SK-N-SH treated with all-trans-retinoic acid at 6 μM for 48 hours (cell line): ENCODE data around the gene STRA8.

Experiments used
- CSDC2 ChIP-seq: fragments of 250-450 bp; sonication (Bioruptor Pico); IDR thresholded peaks from 2 replicates; pipeline ENCODE4 v1.5.0; 2020; ENCODE audit warnings: mild to moderate bottlenecking, moderate library complexity
- ESRRG ChIP-seq: fragments of 250-450 bp; sonication (Bioruptor Pico); IDR thresholded peaks from 2 replicates; pipeline ENCODE4 v1.6.1; 2021; ENCODE audit warnings: mild to moderate bottlenecking
- PPARA ChIP-seq: fragments of 250-450 bp; sonication (Bioruptor Pico); IDR thresholded peaks from 2 replicates; pipeline ENCODE4 v1.5.0; 2020; ENCODE audit warnings: mild to moderate bottlenecking, borderline replicate concordance
- RARB ChIP-seq: fragments of 250-450 bp; sonication (Bioruptor Pico); IDR thresholded peaks from 2 replicates; pipeline ENCODE4 v1.8.0; 2021; ENCODE audit warnings: mild to moderate bottlenecking, moderate library complexity
- ZC3H10 ChIP-seq: fragments of 250-450 bp; sonication (Bioruptor Pico); IDR thresholded peaks from 2 replicates; pipeline ENCODE4 v1.5.1; 2021; ENCODE audit warnings: mild to moderate bottlenecking, moderate library complexity
- ZFP3 ChIP-seq: fragments of 250-450 bp; sonication (Bioruptor Pico); IDR thresholded peaks from 2 replicates; pipeline ENCODE4 v1.5.0; 2020; ENCODE audit warnings: mild to moderate bottlenecking, moderate library complexity
- ZFP30 ChIP-seq: fragments of 450-650 bp; formaldehyde crosslinking; IDR thresholded peaks from 2 replicates; pipeline ENCODE4 v1.5.0; 2022; ENCODE audit warnings: mild to moderate bottlenecking, moderate library complexity
- TF ChIP-seq, protein P1 (sequence below): fragments of 250-450 bp; sonication (Bioruptor Pico); IDR thresholded peaks from 2 replicates; pipeline ENCODE4 v1.5.1; 2020; ENCODE audit warnings: low read depth, mild to moderate bottlenecking, moderate library complexity
- TF ChIP-seq, protein P2 (sequence below): fragments of 250-450 bp; sonication (Bioruptor Pico); IDR thresholded peaks from 2 replicates; pipeline ENCODE4 v1.8.0; 2020; ENCODE audit warnings: mild to moderate bottlenecking, moderate library complexity, borderline replicate concordance

DNA sequence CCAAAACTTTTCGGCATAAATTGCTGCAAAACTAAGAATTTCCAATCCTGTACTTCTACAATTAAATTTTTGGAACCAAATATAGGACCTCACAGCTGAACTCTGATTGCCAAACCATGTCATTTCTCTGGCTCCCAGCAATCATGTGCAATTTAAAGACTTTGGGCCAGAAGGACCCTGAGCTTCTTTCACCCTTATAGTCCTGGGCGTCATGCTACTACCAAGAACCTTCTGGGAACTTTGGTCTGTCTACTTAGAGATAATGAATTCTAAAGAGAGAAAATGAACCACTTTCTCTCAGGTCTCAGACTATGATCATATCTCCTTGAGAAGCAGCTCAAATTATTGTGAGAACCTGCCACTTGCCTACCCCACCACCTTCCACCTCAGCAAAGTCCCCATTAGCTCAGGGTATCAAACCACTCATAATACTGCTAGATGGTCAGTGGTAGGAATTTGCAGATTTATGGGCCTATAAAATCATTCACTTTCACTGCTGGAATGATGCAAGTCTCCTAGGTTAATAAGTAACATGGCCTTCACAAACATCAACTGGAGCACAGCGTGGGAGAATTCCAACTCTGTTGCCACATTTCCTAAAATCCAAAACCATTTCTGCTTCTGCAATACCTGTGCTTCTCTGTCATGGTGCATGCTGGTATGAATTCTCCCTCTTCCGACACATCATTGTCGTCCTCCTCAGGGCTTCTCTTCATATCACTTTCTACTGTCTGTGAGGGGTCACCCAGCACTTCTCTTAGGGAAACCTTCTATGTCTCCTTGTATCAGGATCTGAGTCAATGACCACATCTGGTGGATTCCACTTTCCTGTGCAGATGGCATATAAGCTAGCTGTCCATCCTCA lies 15.8 kb upstream of the STRA8 start:
- TF ChIP-seq PPARA (CRISPR knock-in tag) (no peak), ZFP30 (no peak), ZC3H10 (CRISPR knock-in tag) (no peak), ZFP3 (CRISPR knock-in tag) (no peak), CSDC2 (no peak), RARB (CRISPR knock-in tag) (no peak), ESRRG (CRISPR knock-in tag) (no peak)
- TF ChIP-seq, protein P1, sequence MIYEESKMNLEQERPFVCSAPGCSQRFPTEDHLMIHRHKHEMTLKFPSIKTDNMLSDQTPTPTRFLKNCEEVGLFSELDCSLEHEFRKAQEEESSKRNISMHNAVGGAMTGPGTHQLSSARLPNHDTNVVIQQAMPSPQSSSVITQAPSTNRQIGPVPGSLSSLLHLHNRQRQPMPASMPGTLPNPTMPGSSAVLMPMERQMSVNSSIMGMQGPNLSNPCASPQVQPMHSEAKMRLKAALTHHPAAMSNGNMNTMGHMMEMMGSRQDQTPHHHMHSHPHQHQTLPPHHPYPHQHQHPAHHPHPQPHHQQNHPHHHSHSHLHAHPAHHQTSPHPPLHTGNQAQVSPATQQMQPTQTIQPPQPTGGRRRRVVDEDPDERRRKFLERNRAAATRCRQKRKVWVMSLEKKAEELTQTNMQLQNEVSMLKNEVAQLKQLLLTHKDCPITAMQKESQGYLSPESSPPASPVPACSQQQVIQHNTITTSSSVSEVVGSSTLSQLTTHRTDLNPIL (CRISPR knock-in tag) = no peak
- TF ChIP-seq, protein P2, sequence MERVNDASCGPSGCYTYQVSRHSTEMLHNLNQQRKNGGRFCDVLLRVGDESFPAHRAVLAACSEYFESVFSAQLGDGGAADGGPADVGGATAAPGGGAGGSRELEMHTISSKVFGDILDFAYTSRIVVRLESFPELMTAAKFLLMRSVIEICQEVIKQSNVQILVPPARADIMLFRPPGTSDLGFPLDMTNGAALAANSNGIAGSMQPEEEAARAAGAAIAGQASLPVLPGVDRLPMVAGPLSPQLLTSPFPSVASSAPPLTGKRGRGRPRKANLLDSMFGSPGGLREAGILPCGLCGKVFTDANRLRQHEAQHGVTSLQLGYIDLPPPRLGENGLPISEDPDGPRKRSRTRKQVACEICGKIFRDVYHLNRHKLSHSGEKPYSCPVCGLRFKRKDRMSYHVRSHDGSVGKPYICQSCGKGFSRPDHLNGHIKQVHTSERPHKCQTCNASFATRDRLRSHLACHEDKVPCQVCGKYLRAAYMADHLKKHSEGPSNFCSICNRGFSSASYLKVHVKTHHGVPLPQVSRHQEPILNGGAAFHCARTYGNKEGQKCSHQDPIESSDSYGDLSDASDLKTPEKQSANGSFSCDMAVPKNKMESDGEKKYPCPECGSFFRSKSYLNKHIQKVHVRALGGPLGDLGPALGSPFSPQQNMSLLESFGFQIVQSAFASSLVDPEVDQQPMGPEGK (CRISPR knock-in tag) = no peak
